IMR-90 (cell line): ENCODE data around the gene SPPL2C. TPM values are rescaled to one million over a fixed set of nuclear protein-coding genes. Genes with fewer than 3 reads are reported as not detected.

ENCODE experiments used
- ATAC-seq: fragments of 200-7000 bp; cut with Tn5 transposase; 2 replicates; pipeline ENCODE4 v1.9.1; 2020; ENCODE audit warnings: low read depth, mild to moderate bottlenecking, moderate library complexity
- BruUV-seq: library from RNA; stranded (reverse); fragments of 400-500 nt; replicated peaks from 2 replicates; lab custom pipeline; 2021; lab: Mats Ljungman, UMichigan
- CTCF ChIA-PET: fragments of 300-600 bp; formaldehyde crosslinking; extraction: SDS; loops from one replicate; lab custom pipeline; 2021; ENCODE audit warnings: antibody characterized with exemption; lab: Yijun Ruan, JAX
- POLR2A ChIA-PET: fragments of 300-600 bp; sonication (Branson Sonifier 250); formaldehyde crosslinking; loops from one replicate; lab custom pipeline; 2022; ENCODE audit warnings: antibody characterized with exemption; ENCODE audit not compliant: unreplicated experiment; lab: Charles Lee
- DNase-seq: peaks from one replicate; pipeline ENCODE4 v3.0.0; 2013
- H2AFZ ChIP-seq: replicated peaks from 2 replicates; pipeline ENCODE3; 2013; ENCODE audit warnings: low read length, mild to moderate bottlenecking; ENCODE audit not compliant: poor library complexity
- H2AK5ac ChIP-seq: 2 replicates; pipeline ENCODE4 v1.6.1; 2013; ENCODE audit warnings: low read depth, low read length, inconsistent platforms
- H2AK9ac ChIP-seq: replicated peaks from 2 replicates; pipeline ENCODE3; 2013; ENCODE audit warnings: mild to moderate bottlenecking, low read depth, low read length, moderate library complexity; ENCODE audit not compliant: poor library complexity
- H2BK120ac ChIP-seq: 2 replicates; pipeline ENCODE4 v1.6.1; 2013; ENCODE audit warnings: low read depth, low read length, inconsistent platforms
- H2BK15ac ChIP-seq: 3 replicates; pipeline ENCODE4 v1.6.1; 2013; ENCODE audit warnings: low read depth, low read length, inconsistent platforms
- H2BK20ac ChIP-seq: 2 replicates; pipeline ENCODE4 v1.6.1; 2013; ENCODE audit warnings: low read depth, mild to moderate bottlenecking, inconsistent platforms, low read length, moderate library complexity
- H2BK5ac ChIP-seq: 2 replicates; pipeline ENCODE4 v1.6.1; 2013; ENCODE audit warnings: mild to moderate bottlenecking, low read depth, low read length, inconsistent platforms; ENCODE audit not compliant: poor library complexity, severe bottlenecking
- H3K14ac ChIP-seq: replicated peaks from 2 replicates; pipeline ENCODE4 v1.6.1; 2013; ENCODE audit warnings: low read depth, low read length, inconsistent platforms
- H3K18ac ChIP-seq: 2 replicates; pipeline ENCODE4 v1.6.1; 2013; ENCODE audit warnings: low read depth, low read length, control low read depth
- H3K23ac ChIP-seq: 2 replicates; pipeline ENCODE4 v1.6.1; 2013; ENCODE audit warnings: low read depth, low read length, inconsistent platforms
- H3K27ac ChIP-seq: 2 replicates; pipeline ENCODE4 v1.5.1; 2013; ENCODE audit warnings: mild to moderate bottlenecking, control low read depth, low read length; ENCODE audit not compliant: insufficient read depth
- H3K27me3 ChIP-seq: 2 replicates; pipeline ENCODE4 v1.6.1; 2013; ENCODE audit warnings: low read length; ENCODE audit not compliant: control insufficient read depth, insufficient read depth
- H3K36me3 ChIP-seq: 2 replicates; pipeline ENCODE4 v1.6.1; 2013; ENCODE audit warnings: low read length, mixed read lengths; ENCODE audit not compliant: control insufficient read depth, insufficient read depth
- H3K4ac ChIP-seq: 2 replicates; pipeline ENCODE4 v1.6.1; 2013; ENCODE audit warnings: low read depth, low read length, inconsistent platforms
- H3K4me1 ChIP-seq: 2 replicates; pipeline ENCODE4 v1.6.1; 2013; ENCODE audit warnings: low read length, mixed read lengths; ENCODE audit not compliant: control insufficient read depth, insufficient read depth
- H3K4me2 ChIP-seq: 2 replicates; pipeline ENCODE4 v1.6.1; 2013; ENCODE audit warnings: low read depth, mild to moderate bottlenecking, control low read depth, low read length, moderate library complexity
- H3K4me3 ChIP-seq: 2 replicates; pipeline ENCODE4 v1.5.1; 2013; ENCODE audit warnings: low read depth, mild to moderate bottlenecking, control low read depth, low read length, moderate library complexity; ENCODE audit not compliant: insufficient read depth
- H3K56ac ChIP-seq: 2 replicates; pipeline ENCODE4 v1.6.1; 2013; ENCODE audit warnings: low read length, inconsistent platforms; ENCODE audit not compliant: insufficient read depth; ENCODE audit errors: extremely low read depth
- H3K79me1 ChIP-seq, 2 experiments: 2 replicates each; pipeline ENCODE4 v1.6.1; 2013; ENCODE audit warnings: low read length in 2 of 2, inconsistent platforms in 1 of 2, low read depth in 1 of 2
- H3K9ac ChIP-seq: 2 replicates; pipeline ENCODE4 v1.6.1; 2013; ENCODE audit warnings: low read depth, low read length, control low read depth
- H3K9me1 ChIP-seq: 2 replicates; pipeline ENCODE4 v1.6.1; 2013; ENCODE audit warnings: low read length, inconsistent platforms; ENCODE audit not compliant: insufficient read depth
- H3K9me3 ChIP-seq: 2 replicates; pipeline ENCODE4 v1.6.1; 2013; ENCODE audit warnings: low read length; ENCODE audit not compliant: control insufficient read depth, insufficient read depth
- H4K20me1 ChIP-seq: 2 replicates; pipeline ENCODE4 v1.6.1; 2013; ENCODE audit warnings: low read length, inconsistent platforms; ENCODE audit not compliant: insufficient read depth
- H4K5ac ChIP-seq: 2 replicates; pipeline ENCODE4 v1.6.1; 2013; ENCODE audit warnings: mild to moderate bottlenecking, low read depth, low read length, control low read depth
- H4K8ac ChIP-seq, 2 experiments: 2 replicates each; pipeline ENCODE4 v1.6.1; 2013; ENCODE audit warnings: low read depth in 2 of 2, low read length in 2 of 2, control low read depth in 1 of 2, inconsistent platforms in 1 of 2
- H4K91ac ChIP-seq: 2 replicates; pipeline ENCODE4 v1.6.1; 2013; ENCODE audit warnings: low read depth, low read length, inconsistent platforms; ENCODE audit not compliant: insufficient read depth
- CEBPB ChIP-seq: IDR thresholded peaks from 2 replicates; pipeline ENCODE4 v1.6.1; 2012; ENCODE audit warnings: low read depth, low read length, improper control_type of control experiment
- CHD1 ChIP-seq: IDR thresholded peaks from 2 replicates; pipeline ENCODE4 v1.6.1; 2012; ENCODE audit warnings: low read depth, low read length, improper control_type of control experiment
- FOS ChIP-seq: fragments of 150-350 bp; IDR thresholded peaks from 2 replicates; pipeline ENCODE4 v1.6.1; 2016; ENCODE audit warnings: low read depth, low read length
- MAFK ChIP-seq: IDR thresholded peaks from 2 replicates; pipeline ENCODE4 v1.6.1; 2012; ENCODE audit warnings: low read depth, low read length, improper control_type of control experiment
- MAZ ChIP-seq: IDR thresholded peaks from 2 replicates; pipeline ENCODE4 v1.6.1; 2012; ENCODE audit warnings: low read depth, mild to moderate bottlenecking, low read length, improper control_type of control experiment, moderate library complexity, borderline replicate concordance
- MXI1 ChIP-seq: IDR thresholded peaks from 2 replicates; pipeline ENCODE4 v1.6.1; 2012; ENCODE audit warnings: low read depth, mild to moderate bottlenecking, low read length, moderate library complexity, borderline replicate concordance
- NFE2L2 ChIP-seq: fragments of 150-350 bp; IDR thresholded peaks from 2 replicates; pipeline ENCODE4 v1.6.1; 2016; ENCODE audit warnings: low read depth, mild to moderate bottlenecking, low read length
- POLR2A ChIP-seq: IDR thresholded peaks from 2 replicates; pipeline ENCODE4 v1.6.1; 2012; ENCODE audit warnings: mild to moderate bottlenecking, low read depth, low read length
- RAD21 ChIP-seq: IDR thresholded peaks from 2 replicates; pipeline ENCODE4 v1.6.1; 2012; ENCODE audit warnings: low read length, improper control_type of control experiment
- RCOR1 ChIP-seq: IDR thresholded peaks from 2 replicates; pipeline ENCODE4 v1.6.1; 2012; ENCODE audit warnings: mild to moderate bottlenecking, low read length, improper control_type of control experiment; ENCODE audit not compliant: insufficient replicate concordance
- RFX5 ChIP-seq: IDR thresholded peaks from 2 replicates; pipeline ENCODE4 v1.8.0; 2012; ENCODE audit warnings: low read depth, mild to moderate bottlenecking, low read length, moderate library complexity
- SMC3 ChIP-seq: fragments of 150-350 bp; IDR thresholded peaks from 2 replicates; pipeline ENCODE4 v1.6.1; 2016; ENCODE audit warnings: low read depth, mild to moderate bottlenecking, antibody characterized with exemption, low read length, moderate library complexity
- WGBS, 2 experiments: methylation state at CpG; one replicate each; pipeline versions ENCODE4 v1.1.5 to v1.1.7; 2013; ENCODE audit warnings: missing lambda C conversion rate in 2 of 2; ENCODE audit not compliant: insufficient read length in 1 of 2; ENCODE audit errors: extremely low coverage in 2 of 2; 5-methylcytosine and 5-hydroxymethylcytosine counted together
- dilution Hi-C: fragments of 300-500 bp; cut with HindIII; formaldehyde crosslinking; loops from one replicate; pipeline ENCODE4 v1.14.3; 2018; ENCODE audit warnings: low sequenced_read_pairs; ENCODE audit not compliant: unreplicated experiment
- in situ Hi-C: fragments of 300-500 bp; cut with MboI; formaldehyde crosslinking; loops from 3 replicates; pipeline ENCODE4 v1.14.3; 2019; ENCODE audit warnings: low sequenced_read_pairs, inconsistent platforms, mixed read lengths
- intact Hi-C: fragments of 100-400 bp; cut with micrococcal nuclease; formaldehyde crosslinking; loops from 2 replicates; pipeline ENCODE4 v1.10.0; 2022
- polyA plus RNA-seq, 3 experiments: library from polyadenylated mRNA; depleted of rRNA; stranded (reverse); fragments of >200 nt; gene quantifications; 2 replicates each; pipeline ENCODE4 v1.2.3, GENCODE V29; 2012; ENCODE audit warnings: low replicate concordance in 1 of 3
- total RNA-seq: library from RNA; depleted of rRNA; stranded (reverse); fragments of >200 nt; gene quantifications from 2 replicates; pipeline ENCODE4 v1.2.3, GENCODE V29; 2012
- TF ChIP-seq, protein P1 (sequence below): fragments of 150-350 bp; IDR thresholded peaks from 2 replicates; pipeline ENCODE4 v1.6.1; 2017; ENCODE audit warnings: mild to moderate bottlenecking, antibody characterized with exemption, low read length, low read depth
- TF ChIP-seq, protein P2 (sequence below): conservative IDR thresholded peaks from 2 replicates; pipeline ENCODE4 v1.5.1; 2012; ENCODE audit warnings: mild to moderate bottlenecking, low read depth, low read length, improper control_type of control experiment
- TF ChIP-seq, protein P3 (sequence below): fragments of 150-350 bp; IDR thresholded peaks from 2 replicates; pipeline ENCODE4 v1.6.1; 2016; ENCODE audit warnings: low read depth, mild to moderate bottlenecking, low read length, moderate library complexity, borderline replicate concordance

The SPPL2C gene
- total and polyA plus RNA-seq, 2 of the 4 experiments (the other 2 are of a cell fraction) = not detected

DNA sequence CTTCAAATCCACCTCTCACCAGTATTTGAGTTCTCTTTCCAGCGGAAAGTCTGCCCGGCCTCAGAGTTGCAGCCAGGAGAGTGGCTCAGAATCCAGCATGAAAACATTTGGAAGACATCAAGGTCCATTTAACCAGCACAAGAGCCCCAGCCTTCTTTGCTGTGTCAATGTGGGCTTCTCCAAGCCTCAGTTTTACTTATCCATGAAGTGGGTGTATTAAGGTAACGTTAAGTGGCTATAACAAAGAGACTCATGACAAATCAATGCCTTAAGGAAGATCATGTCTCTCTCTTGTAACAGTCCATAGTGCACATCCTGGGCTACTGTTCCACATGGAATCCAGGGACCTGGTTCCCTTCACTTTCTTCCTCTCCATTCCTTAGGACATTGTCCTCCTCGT lies 959 bp upstream of the SPPL2C start:
- Histone ChIP-seq H2BK15ac (no peak overlapping the region), H3K56ac (no peak overlapping the region), H3K27me3 (peaks cover 14% of the 10 kb centered on the region), H3K4ac (no peak overlapping the region), H4K5ac (no peak overlapping the region), H3K9ac (no peak overlapping the region), H3K18ac (no peak overlapping the region), H4K8ac (no peak overlapping the region), H3K4me1 (no peaks in the 10 kb centered on the region), H4K91ac (no peak overlapping the region), H3K14ac (no peak overlapping the region), H3K36me3 (no peaks in the 10 kb centered on the region), H2BK20ac (no peak overlapping the region), H3K27ac (no peak overlapping the region), H3K23ac (no peak overlapping the region), H2AK9ac (no peak overlapping the region), H3K9me1 (no peaks in the 10 kb centered on the region), H4K20me1 (no peaks in the 10 kb centered on the region), H3K4me2 (no peak overlapping the region), H2BK5ac (no peak overlapping the region), H2AK5ac (no peak overlapping the region), H2BK120ac (no peak overlapping the region), H3K9me3 (no peaks in the 10 kb centered on the region), H3K79me1 (no peaks in the 10 kb centered on the region), H2AFZ (no peak overlapping the region), H3K4me3 (no peak overlapping the region)
- DNase-seq (no peak), ATAC-seq (no peak)
- ChIA-PET POLR2A (no interaction called here), CTCF (no interaction called here)
- no TSS peak for BruUV-seq
- TF ChIP-seq MAZ = no peak
- TF ChIP-seq, protein P1, sequence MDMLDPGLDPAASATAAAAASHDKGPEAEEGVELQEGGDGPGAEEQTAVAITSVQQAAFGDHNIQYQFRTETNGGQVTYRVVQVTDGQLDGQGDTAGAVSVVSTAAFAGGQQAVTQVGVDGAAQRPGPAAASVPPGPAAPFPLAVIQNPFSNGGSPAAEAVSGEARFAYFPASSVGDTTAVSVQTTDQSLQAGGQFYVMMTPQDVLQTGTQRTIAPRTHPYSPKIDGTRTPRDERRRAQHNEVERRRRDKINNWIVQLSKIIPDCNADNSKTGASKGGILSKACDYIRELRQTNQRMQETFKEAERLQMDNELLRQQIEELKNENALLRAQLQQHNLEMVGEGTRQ = no peak
- TF ChIP-seq, protein P2, sequence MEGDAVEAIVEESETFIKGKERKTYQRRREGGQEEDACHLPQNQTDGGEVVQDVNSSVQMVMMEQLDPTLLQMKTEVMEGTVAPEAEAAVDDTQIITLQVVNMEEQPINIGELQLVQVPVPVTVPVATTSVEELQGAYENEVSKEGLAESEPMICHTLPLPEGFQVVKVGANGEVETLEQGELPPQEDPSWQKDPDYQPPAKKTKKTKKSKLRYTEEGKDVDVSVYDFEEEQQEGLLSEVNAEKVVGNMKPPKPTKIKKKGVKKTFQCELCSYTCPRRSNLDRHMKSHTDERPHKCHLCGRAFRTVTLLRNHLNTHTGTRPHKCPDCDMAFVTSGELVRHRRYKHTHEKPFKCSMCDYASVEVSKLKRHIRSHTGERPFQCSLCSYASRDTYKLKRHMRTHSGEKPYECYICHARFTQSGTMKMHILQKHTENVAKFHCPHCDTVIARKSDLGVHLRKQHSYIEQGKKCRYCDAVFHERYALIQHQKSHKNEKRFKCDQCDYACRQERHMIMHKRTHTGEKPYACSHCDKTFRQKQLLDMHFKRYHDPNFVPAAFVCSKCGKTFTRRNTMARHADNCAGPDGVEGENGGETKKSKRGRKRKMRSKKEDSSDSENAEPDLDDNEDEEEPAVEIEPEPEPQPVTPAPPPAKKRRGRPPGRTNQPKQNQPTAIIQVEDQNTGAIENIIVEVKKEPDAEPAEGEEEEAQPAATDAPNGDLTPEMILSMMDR = no peak
- no peak for TF ChIP-seq FOS
- no peak for TF ChIP-seq MXI1
- no peak for TF ChIP-seq RCOR1
- TF ChIP-seq SMC3 = no peak
- no peak for TF ChIP-seq NFE2L2
- TF ChIP-seq CHD1 = no peak
- no peak for TF ChIP-seq CEBPB
- TF ChIP-seq POLR2A = no peak
- no peak for TF ChIP-seq RAD21
- TF ChIP-seq MAFK = no peak
- TF ChIP-seq RFX5 = no peak
- TF ChIP-seq, protein P3, sequence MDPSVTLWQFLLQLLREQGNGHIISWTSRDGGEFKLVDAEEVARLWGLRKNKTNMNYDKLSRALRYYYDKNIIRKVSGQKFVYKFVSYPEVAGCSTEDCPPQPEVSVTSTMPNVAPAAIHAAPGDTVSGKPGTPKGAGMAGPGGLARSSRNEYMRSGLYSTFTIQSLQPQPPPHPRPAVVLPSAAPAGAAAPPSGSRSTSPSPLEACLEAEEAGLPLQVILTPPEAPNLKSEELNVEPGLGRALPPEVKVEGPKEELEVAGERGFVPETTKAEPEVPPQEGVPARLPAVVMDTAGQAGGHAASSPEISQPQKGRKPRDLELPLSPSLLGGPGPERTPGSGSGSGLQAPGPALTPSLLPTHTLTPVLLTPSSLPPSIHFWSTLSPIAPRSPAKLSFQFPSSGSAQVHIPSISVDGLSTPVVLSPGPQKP = no peak
- intact Hi-C loops (no loop called here), in situ Hi-C loops (loop anchor here (25.0 kb wide), 1 partner anchor 431 kb away; no protein-coding TSS in a partner anchor), dilution Hi-C loops (no loop called here)
- no CpG with 5 or more reads among the region's 4 CpGs for WGBS, 2 experiments
